Muscle layer of colon (tissue), 2 donors: ENCODE data around the gene PFDN5.
A peak's percentile ranks its signal among the peaks of the same experiment; 100 is the strongest.

Experiments
- H3K27ac ChIP-seq: one replicate; pipeline ENCODE4 v1.7.0; 2013; ENCODE audit warnings: low read depth, mild to moderate bottlenecking, low read length, moderate library complexity
- H3K27me3 ChIP-seq, 2 donors: one replicate each; pipeline ENCODE4 v1.7.0; 2013; ENCODE audit warnings: low read length in 2 of 2, mild to moderate bottlenecking in 2 of 2; ENCODE audit not compliant: insufficient read depth in 2 of 2, control insufficient read depth in 1 of 2
- H3K36me3 ChIP-seq: one replicate; pipeline ENCODE4 v1.7.0; 2013; ENCODE audit warnings: mild to moderate bottlenecking, low read length; ENCODE audit not compliant: insufficient read depth
- H3K4me1 ChIP-seq: one replicate; pipeline ENCODE4 v1.7.0; 2013; ENCODE audit warnings: mild to moderate bottlenecking, low read length; ENCODE audit not compliant: insufficient read depth
- H3K4me3 ChIP-seq, 2 donors: one replicate each; pipeline ENCODE4 v1.7.0; 2013; ENCODE audit warnings: low read length in 2 of 2, low read depth in 1 of 2, mild to moderate bottlenecking in 1 of 2, moderate library complexity in 1 of 2
- H3K9ac ChIP-seq: one replicate; pipeline ENCODE4 v1.7.0; 2013; ENCODE audit warnings: low read length
- H3K9me3 ChIP-seq: one replicate; pipeline ENCODE4 v1.7.0; 2013; ENCODE audit warnings: mild to moderate bottlenecking, low read length
- donor health status: abdominal sarcoma.
- donor health status: Adenocarcinoma of cecum.

The PFDN5 gene

GRCh38 chr12:53295070-53295890, at the start of gene PFDN5:
PFDN5 (plus strand) TSS chr12:53295542; CDS start chr12:53295568, 26 bp downstream.
- H3K36me3 ChIP-seq = peaks cover 19% of the 10 kb centered on the region

GRCh38 chr12:53251477-53252348, 43.6 kb upstream of the PFDN5 start:
- Histone ChIP-seq H3K36me3 (peaks cover 15% of the 10 kb centered on the region), H3K4me3 (peak overlapping the region; percentile 61 to 89), H3K4me1 (peaks cover 26% of the 10 kb centered on the region), H3K9me3 (no peaks in the 10 kb centered on the region), H3K27me3 (no peaks in the 10 kb centered on the region), H3K27ac (peak overlapping the region; percentile 74), H3K9ac (peak overlapping the region; percentile 74)

More at GRCh38 chr12:53295070-53295890, at the start of gene PFDN5:
- H3K4me3 ChIP-seq = peak within 1 kb of the TSS; percentile 90 to 100
- H3K9me3 ChIP-seq = no peaks in the 10 kb centered on the region
- no peaks in the 10 kb centered on the region for H3K27me3 ChIP-seq
- H3K27ac ChIP-seq = peak within 1 kb of the TSS; percentile 84
- H3K4me1 ChIP-seq = peaks cover 40% of the 10 kb centered on the region
- peak within 1 kb of the TSS; percentile 99 for H3K9ac ChIP-seq

GRCh38 chr12:53252349-53252916, 42.9 kb upstream of the PFDN5 start:
- peak overlapping the region; percentile 74 for H3K9ac ChIP-seq
- H3K9me3 ChIP-seq = no peaks in the 10 kb centered on the region
- peak overlapping the region; percentile 64 for H3K27ac ChIP-seq
- peaks cover 26% of the 10 kb centered on the region for H3K4me1 ChIP-seq
- H3K4me3 ChIP-seq = peak overlapping the region; percentile 61 to 89
- peaks cover 15% of the 10 kb centered on the region for H3K36me3 ChIP-seq
- H3K27me3 ChIP-seq = no peaks in the 10 kb centered on the region

GRCh38 chr12:53253298-53253697, 42.0 kb upstream of the PFDN5 start:
- peaks cover 15% of the 10 kb centered on the region for H3K36me3 ChIP-seq
- peaks cover 26% of the 10 kb centered on the region for H3K4me1 ChIP-seq
- no peaks in the 10 kb centered on the region for H3K9me3 ChIP-seq
- H3K27ac ChIP-seq = no peak overlapping the region
- peak overlapping the region in 1 of 2 donors; percentile 89 for H3K4me3 ChIP-seq
- peak overlapping the region; percentile 74 for H3K9ac ChIP-seq
- H3K27me3 ChIP-seq = no peaks in the 10 kb centered on the region

DNA sequence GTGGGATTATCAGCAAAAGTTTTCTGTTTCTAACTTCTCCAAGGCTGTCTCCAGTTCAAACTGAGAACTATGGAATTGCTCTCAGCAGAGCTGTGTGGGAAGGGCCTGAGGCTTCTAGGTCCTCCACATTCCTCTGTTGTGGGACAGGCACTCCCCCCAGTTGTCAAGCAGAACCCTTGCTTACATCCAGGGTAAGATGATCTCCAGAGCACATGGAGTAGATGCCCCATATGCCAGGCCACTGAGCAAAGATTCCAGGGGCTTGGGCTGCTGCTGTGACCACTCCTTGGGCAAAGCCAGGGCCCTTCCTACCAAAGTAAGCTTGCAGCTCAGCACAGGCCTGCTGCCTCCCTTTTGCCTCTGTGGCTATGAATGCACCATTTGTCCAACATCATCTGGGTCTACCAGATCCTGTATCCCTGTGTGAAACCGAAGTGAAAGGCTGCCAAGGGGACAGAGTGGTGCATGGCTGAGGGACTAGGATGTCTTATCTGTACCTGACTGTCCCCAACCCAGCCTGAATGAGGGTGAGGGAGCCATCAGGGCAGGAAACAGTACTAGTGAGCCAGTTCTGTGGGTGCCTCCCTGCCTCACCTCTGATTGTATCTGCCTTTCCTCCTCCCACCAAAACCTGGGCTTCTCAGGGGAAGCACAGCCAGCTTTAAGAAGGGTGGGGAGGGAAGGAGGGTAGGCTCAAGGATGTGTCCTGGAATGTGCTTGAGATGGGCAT, 40.4 kb upstream of the PFDN5 start:
- Histone ChIP-seq H3K36me3 (peaks cover 15% of the 10 kb centered on the region), H3K4me1 (peaks cover 26% of the 10 kb centered on the region), H3K9me3 (no peaks in the 10 kb centered on the region), H3K27ac (no peak overlapping the region), H3K9ac (no peak overlapping the region), H3K27me3 (no peaks in the 10 kb centered on the region), H3K4me3 (no peak overlapping the region)

DNA sequence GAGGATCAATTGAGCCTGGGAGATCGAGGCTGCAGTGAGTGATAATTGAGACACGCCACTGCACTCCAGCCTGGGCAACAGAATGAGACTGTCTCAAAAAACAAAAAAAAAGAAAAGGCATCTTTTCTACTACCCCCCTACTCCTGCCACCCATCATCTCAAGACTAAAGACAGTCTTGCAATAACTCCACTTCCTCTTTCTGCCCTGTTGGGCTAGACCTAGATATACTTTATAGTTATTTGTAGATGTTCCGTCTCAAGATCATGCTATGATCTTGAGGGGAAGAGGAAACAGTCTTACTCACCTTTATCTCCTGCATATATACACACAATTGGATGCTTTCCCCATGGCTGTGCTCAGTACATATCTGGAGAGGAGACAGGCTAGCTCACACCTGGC, 39.3 kb upstream of the PFDN5 start:
- Histone ChIP-seq H3K36me3 (peaks cover 15% of the 10 kb centered on the region), H3K4me3 (no peak overlapping the region), H3K27me3 (no peaks in the 10 kb centered on the region), H3K4me1 (peaks cover 24% of the 10 kb centered on the region), H3K27ac (no peak overlapping the region), H3K9me3 (no peaks in the 10 kb centered on the region), H3K9ac (no peak overlapping the region)

- H3K36me3 ChIP-seq = peaks cover 11% of the 10 kb centered on the region
- H3K9me3 ChIP-seq = no peaks in the 10 kb centered on the region
- peaks cover 3% of the 10 kb centered on the region for H3K4me1 ChIP-seq
- H3K4me3 ChIP-seq = no peak overlapping the region
- no peak overlapping the region for H3K27ac ChIP-seq
- H3K9ac ChIP-seq = no peak overlapping the region
- no peaks in the 10 kb centered on the region for H3K27me3 ChIP-seq
These were observed 36.5 kb upstream of the PFDN5 start for GRCh38 chr12:53258541-53259539.

DNA sequence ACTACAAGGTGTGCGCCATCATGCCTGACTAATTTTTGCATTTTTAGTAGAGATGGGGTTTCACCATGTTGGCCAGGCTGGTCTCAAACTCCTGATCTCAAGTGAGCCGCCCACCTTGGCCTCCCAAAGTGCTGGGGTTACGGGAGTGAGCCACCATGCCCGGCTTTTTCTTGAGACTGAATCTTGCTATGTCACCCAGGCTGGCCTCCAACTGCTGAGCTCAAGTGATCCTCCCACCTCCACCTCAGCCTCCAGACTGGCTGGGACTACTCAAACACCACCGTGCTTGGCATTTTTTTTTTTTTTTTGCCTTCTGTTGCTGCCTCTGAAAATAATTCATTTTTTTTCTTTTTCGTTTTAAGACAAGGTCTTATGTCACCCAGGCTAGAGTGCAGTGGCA, 35.5 kb upstream of the PFDN5 start:
- Histone ChIP-seq H3K27ac (no peak overlapping the region), H3K27me3 (no peaks in the 10 kb centered on the region), H3K9ac (no peak overlapping the region), H3K36me3 (peaks cover under 1% of the 10 kb centered on the region), H3K4me3 (no peak overlapping the region), H3K4me1 (no peaks in the 10 kb centered on the region), H3K9me3 (no peaks in the 10 kb centered on the region)

GRCh38 chr12:53265783-53266182, 29.6 kb upstream of the PFDN5 start:
- Histone ChIP-seq H3K36me3 (no peaks in the 10 kb centered on the region), H3K27me3 (no peaks in the 10 kb centered on the region), H3K9ac (no peak overlapping the region), H3K9me3 (no peaks in the 10 kb centered on the region), H3K27ac (no peak overlapping the region), H3K4me1 (peaks cover 6% of the 10 kb centered on the region), H3K4me3 (no peak overlapping the region)
